ENCODE measurements around the gene METRN.

- TF ChIP-seq CTCF (IDR thresholded peaks at IDR 0.05) (no peak), POLR2A (IDR thresholded peaks at IDR 0.05) (no peak), POLR2AphosphoS5 (IDR thresholded peaks at IDR 0.05; ENCODE audit: insufficient read depth in 1 of 2, low read depth in 1 of 2) (no peak)
These were observed 41.5 kb downstream of the METRN start for GRCh38 chr16:756428-756827.

Data from vagina (tissue), 2 donors.